Spleen (tissue), 7 donors: ENCODE results near the gene SIRPB2.

ENCODE experiments used
- CTCF ChIP-seq, 11 experiments: fragments of 200-600 bp in 7 of 11; fragments of 450-650 bp in 4 of 11; sonication (generic) in 4 of 11; IDR thresholded peaks in 8 of 11; conservative IDR thresholded peaks in 3 of 11; 1 replicate in 7 of 11; 2 replicates in 4 of 11; pipeline versions ENCODE4 v1.4.0 to v1.8.0; 2016 to 2021; ENCODE audit warnings: antibody characterized with exemption in 11 of 11, inconsistent platforms in 4 of 11, mild to moderate bottlenecking in 1 of 11
- POLR2AphosphoS5 ChIP-seq, 3 donors: sonication (generic); formaldehyde crosslinking; IDR thresholded peaks; one replicate each; pipeline ENCODE4 v1.5.1; 2017; ENCODE audit warnings: antibody characterized with exemption in 3 of 3
- donor health status: DM: no; HTN: no; CAD: no; lungs with moderate emphysema.
- donor health status: DM: no; HTN: no; CAD: no.
- donor health status: DM: no; HTN: no; CAD: no.

DNA sequence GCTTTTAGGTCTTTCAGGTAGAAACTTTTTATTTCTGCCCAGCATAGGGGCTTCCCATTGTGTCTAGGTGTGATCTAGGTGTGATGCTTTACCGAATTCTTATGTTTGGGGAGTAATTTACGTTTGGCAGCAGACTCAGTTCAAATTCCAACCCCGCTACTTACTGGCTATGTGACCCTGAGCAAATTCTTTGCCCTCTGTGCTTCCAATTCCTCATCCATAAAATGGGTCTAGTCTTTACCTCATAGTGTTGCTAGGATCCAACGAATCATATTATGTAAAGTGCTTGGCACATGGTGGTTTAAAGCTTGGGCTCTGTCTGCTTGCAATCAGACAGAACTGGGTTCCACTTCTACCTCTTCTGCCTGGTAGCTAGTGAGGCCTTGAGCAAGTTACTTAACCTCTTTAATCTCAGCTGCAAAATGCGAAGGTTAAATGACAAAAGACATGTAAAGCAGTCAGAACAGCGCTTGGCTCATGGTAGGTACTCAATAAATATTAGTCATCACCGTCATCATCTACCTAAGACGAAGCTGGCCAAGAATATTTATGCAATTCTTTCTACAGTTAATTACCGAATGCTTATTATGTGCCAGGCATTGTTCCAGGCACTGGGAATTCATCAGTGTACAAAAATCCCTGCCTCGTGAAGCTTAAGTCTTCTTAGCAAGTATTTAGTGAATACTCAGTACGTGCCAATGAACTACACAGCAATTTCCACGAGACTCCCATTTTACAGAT is 25.6 kb downstream of the SIRPB2 start:
- TF ChIP-seq CTCF (IDR thresholded peaks at IDR 0.05 in 8 of 11, conservative IDR thresholded peaks at IDR 0.05 in 3 of 11) (no peak), POLR2AphosphoS5 (IDR thresholded peaks at IDR 0.05) (no peak)
